Fibroblast of mammary gland (primary cell): Measurements from ENCODE around the gene CDC23.
"Not testable (repeated sequence)": the region's sequence is repeated elsewhere in the genome, so short reads cannot be mapped to it uniquely, and the experiment has no call there.

Source experiments
- DNase-seq: peaks from one replicate; pipeline ENCODE4 v3.0.0-alpha.2; 2010; ENCODE audit warnings: low read depth
- H3K4me3 ChIP-seq: 2 replicates; pipeline ENCODE4 v1.5.1; 2011; ENCODE audit warnings: low read depth, mild to moderate bottlenecking, low read length, moderate library complexity; ENCODE audit not compliant: control insufficient read depth
- TF ChIP-seq, protein P1 (sequence below): conservative IDR thresholded peaks from 2 replicates; pipeline ENCODE4 v1.5.1; 2011; ENCODE audit warnings: low read depth, low read length, inconsistent platforms; ENCODE audit not compliant: control insufficient read depth, insufficient read depth

The CDC23 gene

DNA sequence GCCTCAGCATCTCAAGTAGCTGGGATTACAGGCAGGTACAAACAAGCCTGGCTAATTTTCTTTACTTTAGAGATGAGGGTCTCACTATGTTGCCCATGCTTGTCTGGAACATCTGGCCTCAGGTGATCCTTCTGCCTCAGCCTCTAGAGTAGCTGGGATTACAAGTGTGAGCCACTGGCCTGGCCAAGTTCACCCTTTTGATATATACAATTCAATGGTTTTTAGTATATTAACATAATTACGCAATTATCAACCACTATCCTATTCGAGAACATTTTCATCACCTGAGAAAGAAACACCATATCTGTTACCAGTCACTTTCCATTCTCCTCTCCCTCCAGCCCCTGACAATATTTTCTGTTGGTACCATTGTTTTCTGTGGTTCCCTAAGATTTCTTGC is 3.7 kb upstream of the CDC23 start:
- TF ChIP-seq, protein P1, sequence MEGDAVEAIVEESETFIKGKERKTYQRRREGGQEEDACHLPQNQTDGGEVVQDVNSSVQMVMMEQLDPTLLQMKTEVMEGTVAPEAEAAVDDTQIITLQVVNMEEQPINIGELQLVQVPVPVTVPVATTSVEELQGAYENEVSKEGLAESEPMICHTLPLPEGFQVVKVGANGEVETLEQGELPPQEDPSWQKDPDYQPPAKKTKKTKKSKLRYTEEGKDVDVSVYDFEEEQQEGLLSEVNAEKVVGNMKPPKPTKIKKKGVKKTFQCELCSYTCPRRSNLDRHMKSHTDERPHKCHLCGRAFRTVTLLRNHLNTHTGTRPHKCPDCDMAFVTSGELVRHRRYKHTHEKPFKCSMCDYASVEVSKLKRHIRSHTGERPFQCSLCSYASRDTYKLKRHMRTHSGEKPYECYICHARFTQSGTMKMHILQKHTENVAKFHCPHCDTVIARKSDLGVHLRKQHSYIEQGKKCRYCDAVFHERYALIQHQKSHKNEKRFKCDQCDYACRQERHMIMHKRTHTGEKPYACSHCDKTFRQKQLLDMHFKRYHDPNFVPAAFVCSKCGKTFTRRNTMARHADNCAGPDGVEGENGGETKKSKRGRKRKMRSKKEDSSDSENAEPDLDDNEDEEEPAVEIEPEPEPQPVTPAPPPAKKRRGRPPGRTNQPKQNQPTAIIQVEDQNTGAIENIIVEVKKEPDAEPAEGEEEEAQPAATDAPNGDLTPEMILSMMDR, result no peak
- DNase-seq, result no peak
- H3K4me3 ChIP-seq, result no peak overlapping the region

DNA sequence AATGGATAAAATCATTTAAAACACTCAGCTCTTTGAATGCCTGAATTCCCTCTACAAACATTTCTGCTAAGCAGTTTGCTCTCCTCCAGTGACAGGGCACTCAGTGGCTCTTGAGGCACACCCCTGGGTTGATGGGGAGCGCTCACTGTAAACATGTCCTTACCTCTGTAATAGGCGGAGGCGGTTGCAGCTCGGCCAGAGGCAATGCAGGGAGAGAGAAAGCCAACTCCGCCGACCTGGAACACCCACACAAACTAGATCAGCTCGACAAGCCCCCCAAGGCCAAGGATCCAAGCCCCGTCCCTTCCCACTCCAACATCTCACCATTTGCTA is 329 bp downstream of the CDC23 start:
- H3K4me3 ChIP-seq, result peak overlapping the region; percentile 100
- peak; percentile 17 for DNase-seq
- TF ChIP-seq, protein P1, result no peak

DNA sequence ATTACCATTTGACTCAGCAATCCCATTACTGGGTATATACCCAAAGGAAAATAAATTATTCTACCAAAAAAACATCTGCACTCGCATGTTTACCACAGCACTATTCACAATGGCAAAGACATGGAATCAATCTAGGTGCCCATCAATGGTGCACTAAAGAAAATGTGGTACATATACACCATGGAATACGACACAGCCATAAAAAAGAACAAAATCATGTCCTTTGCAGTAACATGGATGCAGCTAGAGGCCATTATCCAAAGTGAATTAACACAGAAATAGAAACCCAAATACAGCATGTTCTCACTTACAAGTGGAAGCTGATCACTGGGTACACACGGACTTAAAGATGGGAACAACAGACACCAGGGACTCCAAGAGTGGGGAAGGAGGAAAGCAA is 2.1 kb downstream of the CDC23 start:
- no peak overlapping the region for H3K4me3 ChIP-seq
- TF ChIP-seq, protein P1, result no peak
- DNase-seq, result no peak

DNA sequence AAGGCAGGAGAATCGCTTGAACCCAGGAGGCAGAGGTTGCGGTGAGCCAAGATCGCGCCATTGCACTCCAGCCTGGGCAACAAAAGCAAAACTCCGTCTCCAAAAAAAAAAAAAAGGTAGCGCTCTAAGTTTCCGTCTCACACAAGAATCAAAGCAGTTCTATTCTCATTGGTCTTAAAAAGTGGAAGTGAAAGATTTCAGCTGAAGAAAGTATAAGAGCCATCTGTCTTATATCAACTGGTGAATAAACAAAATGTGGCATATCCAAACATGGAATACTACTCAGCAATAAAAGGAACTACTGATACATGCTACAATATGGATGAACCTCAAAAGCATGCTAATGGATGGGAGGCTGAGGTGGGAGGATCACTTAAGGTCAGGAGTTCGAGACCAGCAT is 19.3 kb downstream of the CDC23 start:
- not testable (repeated sequence) for DNase-seq, H3K4me3 ChIP-seq

DNA sequence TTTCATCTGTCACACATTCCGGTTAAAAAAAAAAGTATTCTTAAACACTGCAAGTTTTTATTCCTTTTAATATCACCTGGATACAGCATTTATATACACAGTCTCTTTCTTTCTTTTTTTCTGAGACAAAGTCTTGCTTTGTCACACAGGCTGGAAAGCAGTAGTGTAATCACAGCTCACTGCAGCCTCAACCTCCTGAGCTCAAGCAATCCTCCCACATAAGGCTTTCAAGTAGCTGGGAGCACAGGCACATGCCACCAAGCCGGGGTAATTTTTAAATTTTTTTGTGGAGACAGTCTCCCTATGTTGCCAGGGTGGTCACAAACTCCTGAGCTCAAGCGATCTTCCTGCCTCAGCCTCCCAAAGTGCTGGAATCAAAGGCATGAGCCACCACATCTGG is 20.3 kb downstream of the CDC23 start:
- DNase-seq, result no peak
- TF ChIP-seq, protein P1, result no peak
- H3K4me3 ChIP-seq, result no peak overlapping the region

DNA sequence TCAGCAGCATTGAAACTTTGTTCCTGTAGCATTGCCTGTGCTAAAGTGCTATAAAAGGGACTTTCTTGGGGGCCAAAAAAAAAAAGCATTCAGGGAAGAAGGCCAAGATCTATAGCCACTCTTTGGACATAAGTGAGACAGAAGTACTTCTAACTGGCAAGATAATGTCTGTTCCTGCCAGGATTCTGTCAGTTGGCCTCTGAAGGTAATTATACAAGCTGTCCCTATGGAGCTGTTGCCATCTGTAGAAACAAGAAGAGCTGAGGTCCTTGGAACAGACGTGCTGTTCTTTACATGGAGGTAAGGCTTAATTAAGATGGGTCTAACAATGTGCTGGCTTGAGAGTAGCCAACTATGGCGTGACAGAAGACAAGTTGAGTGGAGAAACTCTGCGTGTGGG is 24.5 kb downstream of the CDC23 start:
- no peak for DNase-seq
- TF ChIP-seq, protein P1, result no peak
- no peak overlapping the region for H3K4me3 ChIP-seq

DNA sequence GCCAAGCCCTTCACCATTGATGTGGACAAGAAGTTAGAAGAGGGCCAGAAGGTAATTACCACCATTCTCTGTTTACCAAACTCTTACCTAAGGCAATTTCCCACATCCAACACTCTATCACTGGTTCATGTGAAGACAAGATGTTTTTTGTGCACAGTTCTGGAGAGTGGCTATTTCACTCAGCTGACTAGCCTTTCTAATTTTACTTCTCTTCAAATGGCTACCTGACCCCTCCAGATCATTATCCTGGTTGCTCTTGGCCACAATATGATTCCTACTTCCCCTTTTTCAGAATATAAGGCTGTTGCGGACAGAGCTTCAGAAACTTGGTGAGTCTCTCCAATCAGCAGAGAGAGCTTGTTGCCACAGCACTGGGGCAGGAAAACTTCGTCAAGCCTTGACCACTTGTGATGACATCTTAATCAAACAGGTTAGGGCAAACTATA is 27.1 kb downstream of the CDC23 start:
- DNase-seq, result no peak
- no peak overlapping the region for H3K4me3 ChIP-seq
- TF ChIP-seq, protein P1, result no peak
